SK-MEL-5 (cell line): ENCODE measurements around the gene C2orf49. TPM values are rescaled to one million over a fixed set of nuclear protein-coding genes. Genes with fewer than 3 reads are reported as not detected.

Experiments used
- DNase-seq: peaks from one replicate; pipeline ENCODE4 v3.0.0-alpha.2; 2016; ENCODE audit warnings: low read depth, low spot score
- in situ Hi-C: cut with HindIII; loops from 2 replicates; pipeline ENCODE4 v1.10.0; 2016; ENCODE audit warnings: low sequenced_read_pairs, high pct_unique_total_duplicates, low pct_unique_long_range_greater_than_20kb
- polyA plus RNA-seq, 2 experiments: library from polyadenylated mRNA; depleted of rRNA; stranded (reverse); fragments of >200 nt; gene quantifications; 2 replicates each; pipeline ENCODE4 v1.2.3, GENCODE V29; 2015
- total RNA-seq: library from RNA; depleted of rRNA; stranded (reverse); fragments of >200 nt; shearing (Covaris generic); gene quantifications from 2 replicates; pipeline ENCODE4 v1.2.3, GENCODE V29; 2014; rRNA removed

C2orf49 gene
- total RNA-seq, result 19.1 and 20.4 TPM in 2 replicates
- 14.8 and 15.5 TPM in 2 replicates for polyA plus RNA-seq (2015; cell fraction: cytosol; rRNA removed)
- 14.2 and 17.6 TPM in 2 replicates for polyA plus RNA-seq (2015; cell fraction: nucleus; rRNA removed)

GRCh38 chr2:105337122-105338019 is at the start of gene C2orf49:
Gene C2orf49, plus strand, starts transcription at chr2:105337540. Its CDS starts 48 bp downstream, at chr2:105337588.
- peak; percentile 87 for DNase-seq
- in situ Hi-C loops, result no loop called here

DNA sequence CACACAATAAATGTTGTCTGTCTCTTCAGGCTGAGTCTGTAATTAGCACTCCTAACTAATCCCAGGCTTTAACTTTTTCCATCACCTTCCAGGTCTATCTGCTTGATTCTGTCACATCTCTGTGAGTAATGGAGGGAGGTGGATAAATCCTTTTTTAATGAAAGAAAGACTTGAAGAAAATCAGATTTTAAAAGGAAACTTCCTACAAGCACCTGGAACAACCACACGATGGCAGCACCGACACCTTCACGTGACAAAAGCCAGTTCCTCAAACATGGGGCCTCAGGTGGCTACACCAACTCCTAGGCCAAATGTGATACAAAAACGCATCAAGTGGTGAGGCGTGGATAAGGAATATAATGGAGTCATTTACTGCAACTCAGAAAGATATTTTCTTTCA is 49.6 kb upstream of the C2orf49 start:
- in situ Hi-C loops, result no loop called here
- DNase-seq, result peak; percentile 68

- in situ Hi-C loops, result no loop called here
- no peak for DNase-seq
These were observed 49.2 kb upstream of the C2orf49 start for GRCh38 chr2:105288133-105288532.

GRCh38 chr2:105290981-105291660 is 46.2 kb upstream of the C2orf49 start:
- DNase-seq, result no peak
- in situ Hi-C loops, result no loop called here

DNA sequence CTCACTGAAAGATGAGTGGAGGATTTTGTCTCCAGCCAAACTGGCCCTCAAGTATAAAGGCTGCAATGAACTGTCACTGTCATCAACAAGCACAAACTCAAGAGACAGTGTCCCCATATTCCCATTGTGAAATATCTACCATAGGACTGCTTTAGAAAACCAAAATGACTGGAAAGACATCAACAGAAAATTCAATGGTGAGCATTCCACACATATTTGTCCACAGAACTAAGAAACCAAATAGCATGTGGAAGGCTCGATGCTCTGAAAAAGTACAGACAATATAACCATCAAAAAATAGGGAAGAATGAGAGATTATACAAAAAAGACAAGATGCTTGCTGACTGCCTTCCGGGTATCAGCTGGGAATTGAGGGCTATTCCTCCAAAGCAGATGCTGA is 45.4 kb upstream of the C2orf49 start:
- in situ Hi-C loops, result no loop called here
- no peak for DNase-seq

- DNase-seq, result peak; percentile 97
- in situ Hi-C loops, result no loop called here
These were observed 43.3 kb upstream of the C2orf49 start for GRCh38 chr2:105294046-105294445.

- DNase-seq, result peak; percentile 92
- in situ Hi-C loops, result no loop called here
These were observed 42.4 kb upstream of the C2orf49 start for GRCh38 chr2:105294844-105295481.

DNA sequence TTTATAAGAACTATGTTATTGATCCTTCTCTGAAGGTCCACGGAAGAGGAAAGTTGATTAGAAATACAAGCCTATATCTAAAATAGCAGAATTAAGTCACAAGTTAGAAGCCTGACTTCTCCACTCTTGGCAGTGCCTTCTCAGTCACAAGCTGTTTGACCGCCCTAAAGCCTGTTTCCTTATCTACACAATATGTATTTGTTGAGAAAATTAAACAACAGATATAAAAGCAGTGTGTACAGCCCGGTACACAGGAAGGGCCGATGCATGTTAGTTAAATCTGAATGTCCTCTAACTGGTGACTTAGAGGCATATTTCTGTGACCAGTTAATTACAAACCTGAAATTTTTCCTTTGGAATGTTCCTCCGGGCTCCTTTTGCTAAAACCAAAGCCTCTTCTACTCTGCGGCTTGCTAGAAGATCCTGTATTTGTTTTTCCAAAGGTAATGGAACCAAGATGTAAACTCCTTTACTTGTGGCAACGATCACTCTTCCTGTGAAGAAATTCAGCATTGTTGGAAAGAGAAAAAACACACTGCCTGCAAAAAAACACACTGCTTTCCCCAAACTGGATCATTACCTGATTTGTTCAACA is 41.2 kb upstream of the C2orf49 start:
- DNase-seq, result peak; percentile 66
- in situ Hi-C loops, result no loop called here

GRCh38 chr2:105297216-105297615 is 40.1 kb upstream of the C2orf49 start:
- in situ Hi-C loops, result no loop called here
- peak; percentile 47 for DNase-seq

DNA sequence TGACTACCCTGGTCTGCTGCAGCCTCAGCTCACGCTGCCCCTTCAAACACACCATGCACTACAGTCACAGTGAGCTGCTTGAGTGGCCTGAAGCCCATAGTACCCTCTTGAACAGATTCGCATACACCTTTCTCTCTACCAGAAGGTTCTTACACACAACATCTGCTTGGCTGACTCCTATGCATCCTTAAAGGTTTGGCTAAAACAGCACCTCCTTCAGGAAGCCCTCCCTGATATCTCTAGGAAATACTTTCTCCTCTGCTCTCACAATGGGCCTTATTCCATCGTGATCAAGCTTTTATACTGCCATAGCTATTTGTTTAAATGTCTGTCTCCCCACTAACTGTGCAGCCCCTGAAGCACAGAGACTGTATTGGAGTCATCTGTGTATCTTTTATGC is 39.3 kb upstream of the C2orf49 start:
- DNase-seq, result no peak
- in situ Hi-C loops, result no loop called here

DNA sequence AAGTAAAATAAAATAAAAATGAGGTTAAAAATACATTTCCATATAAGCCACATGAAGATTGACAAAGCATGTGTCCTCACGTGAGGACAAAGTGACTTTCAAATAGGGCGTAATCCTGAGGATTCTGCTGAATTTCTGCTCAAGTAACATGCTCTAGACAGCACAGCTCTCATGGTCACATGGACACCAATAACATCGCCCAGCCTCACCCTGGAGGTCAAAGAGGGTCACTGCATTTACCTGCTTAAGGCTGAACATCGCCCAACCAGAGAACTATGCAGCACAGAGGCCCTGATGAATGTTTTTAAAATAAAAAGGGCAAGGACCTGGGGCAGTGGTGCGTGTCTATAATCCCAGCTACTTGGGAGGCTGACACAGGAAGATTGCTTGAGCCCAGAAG is 38.0 kb upstream of the C2orf49 start:
- in situ Hi-C loops, result no loop called here
- peak; percentile 40 for DNase-seq

GRCh38 chr2:105301646-105302045 is 35.7 kb upstream of the C2orf49 start:
- in situ Hi-C loops, result no loop called here
- no peak for DNase-seq

GRCh38 chr2:105307146-105307545 is 30.2 kb upstream of the C2orf49 start:
- in situ Hi-C loops, result no loop called here
- DNase-seq, result no peak

DNA sequence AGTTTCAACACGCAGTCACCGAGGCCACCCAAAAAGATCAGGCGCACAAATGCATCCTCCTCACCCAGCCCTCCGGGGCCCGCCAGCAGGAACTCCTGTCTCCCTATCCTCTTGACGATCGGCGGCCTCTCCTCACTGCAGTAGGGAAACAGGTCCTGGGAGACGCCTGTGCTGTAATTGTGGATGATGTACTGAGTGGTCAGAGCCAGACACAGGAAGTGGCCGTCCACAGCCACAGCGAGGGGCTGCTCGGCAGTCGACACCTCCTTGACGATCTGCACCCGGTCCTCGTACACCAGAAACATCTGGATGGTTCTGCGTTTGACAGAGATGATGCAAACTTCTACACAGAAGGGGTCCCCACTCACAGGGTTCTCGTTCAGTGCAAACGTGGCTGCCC is 29.8 kb upstream of the C2orf49 start:
- in situ Hi-C loops, result no loop called here
- DNase-seq, result no peak

DNA sequence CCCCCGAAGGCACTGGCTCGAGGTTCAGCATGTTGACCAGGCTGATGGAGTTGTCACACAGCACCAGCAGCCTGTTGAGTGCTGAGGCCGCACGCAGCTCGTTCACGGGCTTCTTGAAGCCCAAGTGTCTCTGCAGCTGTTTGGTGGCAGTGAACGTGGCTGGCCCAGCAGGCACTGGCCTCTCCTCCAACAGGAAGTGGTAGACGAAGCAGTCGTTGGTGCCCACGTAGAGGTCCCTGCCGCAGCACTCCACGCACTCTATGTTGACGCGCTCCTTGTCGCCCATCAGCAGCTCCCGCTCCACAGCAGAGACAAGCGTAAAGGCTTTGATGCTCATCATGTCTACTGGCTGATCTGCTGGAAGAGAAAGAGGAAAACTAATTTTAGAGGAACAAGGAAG is 29.4 kb upstream of the C2orf49 start:
- no peak for DNase-seq
- in situ Hi-C loops, result no loop called here

GRCh38 chr2:105308382-105309146 is 28.8 kb upstream of the C2orf49 start:
- no peak for DNase-seq
- in situ Hi-C loops, result no loop called here

GRCh38 chr2:105309147-105309545 is 28.2 kb upstream of the C2orf49 start:
- no peak for DNase-seq
- in situ Hi-C loops, result no loop called here
